ENCODE results near the gene DDX42.
"Not testable (repeated sequence)": the region's sequence is repeated elsewhere in the genome, so short reads cannot be mapped to it uniquely, and the experiment has no call there.

The DDX42 gene

DNA sequence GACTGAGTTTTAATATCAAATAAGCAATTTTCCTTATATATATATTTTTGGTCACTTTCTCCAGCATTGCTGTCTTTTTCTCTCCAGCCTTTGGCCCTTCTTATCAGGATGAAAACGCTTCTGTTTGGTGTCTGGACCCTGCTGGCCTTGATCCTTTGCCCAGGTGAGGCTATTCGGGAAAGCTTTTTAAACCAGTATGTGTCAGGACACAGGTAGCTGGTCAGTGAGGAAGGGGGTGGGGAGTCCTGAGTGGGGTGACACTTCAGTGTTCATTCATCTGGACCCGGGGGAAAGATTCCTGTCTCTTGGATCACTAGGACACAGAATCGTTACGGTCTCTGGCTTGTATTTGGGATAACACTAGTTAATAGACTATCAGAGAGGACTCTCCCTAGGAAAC, 80.7 kb downstream of the DDX42 start:
- no peak for DNase-seq (ENCODE audit: low read depth)

DNA sequence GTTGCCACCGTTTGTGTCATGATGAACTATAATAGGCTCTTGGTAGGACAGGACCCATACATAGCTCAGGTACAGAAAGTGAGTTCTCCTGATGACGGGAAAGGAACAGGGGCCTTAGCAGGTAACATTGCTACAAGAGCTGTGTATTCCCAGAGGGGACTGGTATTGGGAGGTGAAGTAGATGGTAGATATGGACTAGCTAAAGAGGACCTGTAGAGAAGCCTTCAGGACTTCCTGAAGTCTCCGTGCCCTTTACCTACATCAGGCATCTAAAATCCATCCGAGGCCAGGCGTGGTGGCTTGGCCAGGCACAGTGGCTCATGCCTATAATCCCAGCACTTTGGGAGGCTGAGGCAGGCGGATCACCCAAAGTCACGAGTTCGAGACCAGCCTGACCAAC, 81.2 kb downstream of the DDX42 start:
- TF ChIP-seq, protein P1, sequence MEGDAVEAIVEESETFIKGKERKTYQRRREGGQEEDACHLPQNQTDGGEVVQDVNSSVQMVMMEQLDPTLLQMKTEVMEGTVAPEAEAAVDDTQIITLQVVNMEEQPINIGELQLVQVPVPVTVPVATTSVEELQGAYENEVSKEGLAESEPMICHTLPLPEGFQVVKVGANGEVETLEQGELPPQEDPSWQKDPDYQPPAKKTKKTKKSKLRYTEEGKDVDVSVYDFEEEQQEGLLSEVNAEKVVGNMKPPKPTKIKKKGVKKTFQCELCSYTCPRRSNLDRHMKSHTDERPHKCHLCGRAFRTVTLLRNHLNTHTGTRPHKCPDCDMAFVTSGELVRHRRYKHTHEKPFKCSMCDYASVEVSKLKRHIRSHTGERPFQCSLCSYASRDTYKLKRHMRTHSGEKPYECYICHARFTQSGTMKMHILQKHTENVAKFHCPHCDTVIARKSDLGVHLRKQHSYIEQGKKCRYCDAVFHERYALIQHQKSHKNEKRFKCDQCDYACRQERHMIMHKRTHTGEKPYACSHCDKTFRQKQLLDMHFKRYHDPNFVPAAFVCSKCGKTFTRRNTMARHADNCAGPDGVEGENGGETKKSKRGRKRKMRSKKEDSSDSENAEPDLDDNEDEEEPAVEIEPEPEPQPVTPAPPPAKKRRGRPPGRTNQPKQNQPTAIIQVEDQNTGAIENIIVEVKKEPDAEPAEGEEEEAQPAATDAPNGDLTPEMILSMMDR (IDR thresholded peaks at IDR 0.05; ENCODE audit: insufficient read depth, low read depth, low read length, missing control alignments): no peak
- no peak overlapping the region for H3K4me3 ChIP-seq (ENCODE audit: low read depth, low read length)
- DNase-seq (ENCODE audit: low read depth): no peak

More for the DNA sequence above, 80.7 kb downstream of the DDX42 start:
- no peak overlapping the region for H3K4me3 ChIP-seq (ENCODE audit: low read depth, low read length)
- TF ChIP-seq, protein P1 (IDR thresholded peaks at IDR 0.05; ENCODE audit: insufficient read depth, low read depth, low read length, missing control alignments): no peak

DNA sequence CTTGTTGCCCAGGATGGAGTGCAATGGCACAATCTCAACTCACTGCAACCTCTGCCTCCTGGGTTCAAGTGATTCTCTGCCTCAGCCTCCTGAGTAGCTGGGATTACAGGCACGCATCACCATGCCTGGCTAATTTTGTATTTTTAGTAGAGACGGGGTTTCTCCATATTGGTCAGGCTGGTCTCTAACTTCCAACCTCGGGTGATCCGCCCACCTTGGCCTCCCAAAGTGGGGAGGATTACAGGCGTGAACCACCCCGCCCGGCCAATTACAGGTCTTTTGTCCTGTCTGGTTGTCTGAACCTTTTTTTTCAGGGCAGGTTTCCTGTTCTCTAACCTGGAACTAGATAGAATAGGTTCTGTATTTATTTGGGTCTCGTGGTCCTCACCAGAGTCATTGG, 82.5 kb downstream of the DDX42 start:
- not testable (repeated sequence) for H3K4me3 ChIP-seq (ENCODE audit: low read depth, low read length); DNase-seq (ENCODE audit: low read depth)

DNA sequence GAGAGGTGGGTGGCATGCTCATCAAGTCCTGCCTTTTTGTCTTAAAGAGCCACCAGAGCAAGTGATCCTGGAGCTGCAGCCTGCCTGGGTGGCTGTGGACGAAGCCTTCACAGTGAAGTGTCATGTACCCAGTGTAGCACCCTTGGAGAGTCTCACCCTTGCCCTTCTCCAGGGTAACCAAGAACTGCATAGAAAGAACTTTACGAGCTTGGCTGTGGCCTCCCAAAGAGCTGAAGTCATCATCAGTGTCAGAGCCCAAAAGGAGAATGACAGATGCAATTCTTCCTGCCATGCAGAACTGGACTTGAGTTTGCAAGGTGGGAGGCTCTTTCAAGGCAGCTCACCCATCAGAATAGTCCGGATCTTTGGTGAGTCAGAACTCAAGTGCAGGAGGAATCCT, 85.3 kb downstream of the DDX42 start:
- no peak for DNase-seq (ENCODE audit: low read depth)
- H3K4me3 ChIP-seq (ENCODE audit: low read depth, low read length): no peak overlapping the region
- TF ChIP-seq, protein P1 (IDR thresholded peaks at IDR 0.05; ENCODE audit: insufficient read depth, low read depth, low read length, missing control alignments): no peak

DNA sequence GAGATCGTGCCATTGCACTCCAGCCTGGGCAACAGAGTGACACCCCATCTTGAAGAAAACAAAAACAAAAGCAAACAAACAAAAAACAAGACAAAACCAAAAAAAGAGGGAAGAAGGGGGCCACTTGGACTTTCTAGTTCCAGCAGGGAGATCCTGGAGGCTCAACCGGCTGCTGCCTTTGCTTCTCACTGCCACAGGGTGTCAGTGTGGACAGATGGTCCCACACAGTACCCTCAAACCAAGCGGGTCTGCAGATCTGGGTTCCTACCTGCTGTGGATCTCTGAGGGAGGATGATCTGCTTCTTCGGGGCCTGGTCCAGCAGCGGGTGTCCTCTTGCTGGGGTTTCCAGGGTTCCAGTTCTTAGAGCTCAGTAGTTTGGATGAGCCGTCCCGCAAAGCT, 92.7 kb downstream of the DDX42 start:
- DNase-seq (ENCODE audit: low read depth); H3K4me3 ChIP-seq (ENCODE audit: low read depth, low read length): not testable (repeated sequence)
- TF ChIP-seq, protein P1 (IDR thresholded peaks at IDR 0.05; ENCODE audit: insufficient read depth, low read depth, low read length, missing control alignments): peak; percentile 4

All from GM12865 (cell line).